Measurements from ENCODE around the gene LMX1B. TPM values are rescaled to one million over a fixed set of nuclear protein-coding genes. Genes with fewer than 3 reads are reported as not detected.

LMX1B gene
- total RNA-seq, 1 experiment from 2014 or later, result 12.4 TPM

GRCh38 chr9:126607086-126607485 is 6.6 kb upstream of the LMX1B start:
- POLR2A ChIA-PET, result no interaction called here
- TF ChIP-seq EMX1 (CRISPR knock-in tag; IDR thresholded peaks at IDR 0.05) (no peak), GTF2I (CRISPR knock-in tag; conservative IDR thresholded peaks at IDR 0.05) (no peak), TP53 (CRISPR knock-in tag; IDR thresholded peaks at IDR 0.05) (no peak), ZBTB21 (CRISPR knock-in tag; IDR thresholded peaks at IDR 0.05; ENCODE audit: borderline replicate concordance) (no peak), NR3C1 (CRISPR knock-in tag; conservative IDR thresholded peaks at IDR 0.05; ENCODE audit: low read depth) (no peak)
- TF ChIP-seq, protein P1, sequence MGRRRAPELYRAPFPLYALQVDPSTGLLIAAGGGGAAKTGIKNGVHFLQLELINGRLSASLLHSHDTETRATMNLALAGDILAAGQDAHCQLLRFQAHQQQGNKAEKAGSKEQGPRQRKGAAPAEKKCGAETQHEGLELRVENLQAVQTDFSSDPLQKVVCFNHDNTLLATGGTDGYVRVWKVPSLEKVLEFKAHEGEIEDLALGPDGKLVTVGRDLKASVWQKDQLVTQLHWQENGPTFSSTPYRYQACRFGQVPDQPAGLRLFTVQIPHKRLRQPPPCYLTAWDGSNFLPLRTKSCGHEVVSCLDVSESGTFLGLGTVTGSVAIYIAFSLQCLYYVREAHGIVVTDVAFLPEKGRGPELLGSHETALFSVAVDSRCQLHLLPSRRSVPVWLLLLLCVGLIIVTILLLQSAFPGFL (CRISPR knock-in tag; IDR thresholded peaks at IDR 0.05; ENCODE audit: borderline replicate concordance), result no peak
- no peak for ATAC-seq
- H3K4me3 Mint-ChIP-seq, result no peak overlapping the region
- no peaks in the 10 kb centered on the region for H3K36me3 Mint-ChIP-seq
- peaks cover 11% of the 10 kb centered on the region for H3K4me1 Mint-ChIP-seq
- no peaks in the 10 kb centered on the region for H3K9me3 Mint-ChIP-seq
- H3K27me3 Mint-ChIP-seq (ENCODE audit: low read depth), result peaks cover 67% of the 10 kb centered on the region
- CTCF ChIA-PET, result interaction anchor here (1.2 to 4.2 kb wide), 4 partner anchors 24 to 99 kb away, joined by 3 to 17 read pairs (median 7); no protein-coding TSS in a partner anchor
- H3K27ac Mint-ChIP-seq, result no peak overlapping the region
- DNase-seq (ENCODE audit: low spot score), result no peak

DNA sequence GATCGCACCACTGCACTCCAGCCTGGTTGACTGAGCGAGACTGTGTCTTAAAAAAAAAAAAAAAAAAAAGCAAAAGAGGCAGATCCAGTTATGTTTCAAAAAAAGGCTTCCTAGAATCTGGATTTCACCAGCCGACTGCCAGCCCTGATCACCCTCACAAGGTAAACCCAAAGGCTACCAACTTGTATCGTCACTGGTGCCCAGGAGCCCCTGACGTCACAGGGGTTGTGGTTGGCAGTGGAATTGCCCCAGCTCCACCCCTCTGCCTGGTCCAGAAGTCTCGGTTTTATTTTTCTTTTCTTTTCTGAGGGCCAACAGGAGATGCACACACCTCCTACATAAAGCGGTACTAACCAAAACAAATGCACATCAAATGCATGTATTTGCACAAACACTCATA is 6.0 kb upstream of the LMX1B start:
- H3K9me3 Mint-ChIP-seq, result no peaks in the 10 kb centered on the region
- H3K27ac Mint-ChIP-seq, result no peak overlapping the region
- no peak for DNase-seq (ENCODE audit: low spot score)
- ChIA-PET CTCF (interaction anchor here (0.6 to 4.2 kb wide), 10 partner anchors 19 to 174 kb away, joined by 3 to 17 read pairs (median 7); no protein-coding TSS in a partner anchor), POLR2A (no interaction called here)
- H3K27me3 Mint-ChIP-seq (ENCODE audit: low read depth), result peaks cover 72% of the 10 kb centered on the region
- no peak overlapping the region for H3K4me3 Mint-ChIP-seq
- H3K4me1 Mint-ChIP-seq, result peaks cover 12% of the 10 kb centered on the region
- no peak for ATAC-seq
- no peak for TF ChIP-seq NFE2L1 (CRISPR knock-in tag; IDR thresholded peaks at IDR 0.05)
- no peaks in the 10 kb centered on the region for H3K36me3 Mint-ChIP-seq

- ChIA-PET CTCF (interaction anchor here (1.2 to 4.2 kb wide), 11 partner anchors 9 to 173 kb away, joined by 3 to 17 read pairs (median 7); no protein-coding TSS in a partner anchor), POLR2A (no interaction called here)
- Mint-ChIP-seq H3K36me3 (no peaks in the 10 kb centered on the region), H3K4me1 (peaks cover 15% of the 10 kb centered on the region), H3K27ac (no peak overlapping the region), H3K4me3 (no peak overlapping the region), H3K9me3 (no peaks in the 10 kb centered on the region), H3K27me3 (ENCODE audit: low read depth) (peaks cover 80% of the 10 kb centered on the region)
- ATAC-seq (no peak), DNase-seq (ENCODE audit: low spot score) (no peak)
- no peak for TF ChIP-seq ERG (CRISPR knock-in tag; IDR thresholded peaks at IDR 0.05)
- TF ChIP-seq JAZF1 (CRISPR knock-in tag; IDR thresholded peaks at IDR 0.05), result no peak
- no peak for TF ChIP-seq SMAD3 (CRISPR knock-in tag; IDR thresholded peaks at IDR 0.05; ENCODE audit: borderline replicate concordance)
- no peak for TF ChIP-seq ZSCAN18 (CRISPR knock-in tag; IDR thresholded peaks at IDR 0.05)
- TF ChIP-seq CBFB (CRISPR knock-in tag; IDR thresholded peaks at IDR 0.05; ENCODE audit: low read depth), result no peak
- no peak for TF ChIP-seq MYBL2 (CRISPR knock-in tag; IDR thresholded peaks at IDR 0.05)
- TF ChIP-seq ZNF425 (CRISPR knock-in tag; conservative IDR thresholded peaks at IDR 0.05), result no peak
- no peak for TF ChIP-seq CREB1 (CRISPR knock-in tag; IDR thresholded peaks at IDR 0.05)
- no peak for TF ChIP-seq NFATC4 (CRISPR knock-in tag; IDR thresholded peaks at IDR 0.05)
- TF ChIP-seq TEAD1 (CRISPR knock-in tag; IDR thresholded peaks at IDR 0.05), result no peak
- TF ChIP-seq SP1 (CRISPR knock-in tag; conservative IDR thresholded peaks at IDR 0.05), result no peak
- no peak for TF ChIP-seq E2F1 (CRISPR knock-in tag; IDR thresholded peaks at IDR 0.05)
- TF ChIP-seq, protein P2, sequence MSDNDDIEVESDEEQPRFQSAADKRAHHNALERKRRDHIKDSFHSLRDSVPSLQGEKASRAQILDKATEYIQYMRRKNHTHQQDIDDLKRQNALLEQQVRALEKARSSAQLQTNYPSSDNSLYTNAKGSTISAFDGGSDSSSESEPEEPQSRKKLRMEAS (CRISPR knock-in tag; IDR thresholded peaks at IDR 0.05), result no peak
- no peak for TF ChIP-seq OVOL2 (CRISPR knock-in tag; IDR thresholded peaks at IDR 0.05; ENCODE audit: borderline replicate concordance)
- no peak for TF ChIP-seq JUN (CRISPR knock-in tag; IDR thresholded peaks at IDR 0.05)
These were observed 5.2 kb upstream of the LMX1B start for GRCh38 chr9:126608551-126608950.

Data from WTC11 (cell line).